Measurements from ENCODE around the gene TMCO4. TPM values are rescaled to one million over a fixed set of nuclear protein-coding genes. Genes with fewer than 3 reads are reported as not detected.

Gene TMCO4
- total RNA-seq, 4 donors from 2014 or later, result 16.1 to 36.2 (median 26.9) TPM

- peaks cover 0 to 6% of the 10 kb centered on the region in 2 donors for H3K9me3 ChIP-seq
- H3K27me3 ChIP-seq, result no peaks in the 10 kb centered on the region
- DNase-seq, result no peak
- TF ChIP-seq EP300 (IDR thresholded peaks at IDR 0.05; ENCODE audit: low read depth) (no peak), POLR2AphosphoS5 (IDR thresholded peaks at IDR 0.05) (no peak)
- 78 to 100% methylated on average over 1 to 7 of the region's 8 CpGs for WGBS, 2 donors (ENCODE audit: low coverage in 1 of 2)
- peaks cover 0 to 14% (median 4%) of the 10 kb centered on the region in 4 donors for H3K4me1 ChIP-seq
- in situ Hi-C loops (cut with MboI; ENCODE audit: low pct_ligation_motif_present in 1 of 4, low pct_unique_long_range_greater_than_20kb in 1 of 4, low sequenced_read_pairs in 3 of 4), result no loop called here
- peak overlapping the region in 3 of 4 donors; percentile 45 to 58 (median 57) for H3K27ac ChIP-seq
- intact Hi-C loops (cut with DNase I; ENCODE audit: low total_unique reads), result no loop called here
- H3K4me3 ChIP-seq, result no peak overlapping the region
- H3K36me3 ChIP-seq, result peaks cover 0 to 17% (median under 1%) of the 10 kb centered on the region in 4 donors
These were observed 65.2 kb downstream of the TMCO4 start for GRCh38 chr1:19734472-19734999.

DNA sequence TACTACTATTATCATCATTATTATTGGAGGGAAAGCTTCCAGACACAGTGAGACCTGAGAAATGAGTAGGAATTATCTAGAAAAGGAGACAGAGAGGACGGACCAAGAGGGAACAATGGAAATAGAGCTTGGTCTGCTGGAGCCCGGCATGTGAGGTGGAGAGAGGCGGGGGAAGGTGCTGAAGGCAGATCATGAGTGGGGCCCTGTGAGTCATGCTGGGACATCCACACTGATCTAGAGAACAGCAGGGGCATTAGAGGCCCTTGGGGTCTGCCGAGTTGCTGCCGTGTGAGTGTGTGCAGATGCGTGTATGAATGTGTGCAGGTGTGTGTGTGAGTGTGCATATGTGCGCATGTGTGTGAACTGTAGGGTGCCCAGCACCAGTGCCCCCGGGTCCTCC is 65.7 kb downstream of the TMCO4 start:
- H3K27me3 ChIP-seq, result no peaks in the 10 kb centered on the region
- no peak for DNase-seq
- peaks cover 0 to 14% (median 4%) of the 10 kb centered on the region in 4 donors for H3K4me1 ChIP-seq
- intact Hi-C loops (cut with DNase I; ENCODE audit: low total_unique reads), result no loop called here
- WGBS, 2 donors (ENCODE audit: low coverage in 1 of 2), result 91 to 95% methylated on average over 3 to 8 of the region's 8 CpGs
- no peak for TF ChIP-seq EP300 (IDR thresholded peaks at IDR 0.05; ENCODE audit: low read depth)
- TF ChIP-seq POLR2AphosphoS5 (IDR thresholded peaks at IDR 0.05), result no peak
- TF ChIP-seq CTCF (IDR thresholded peaks at IDR 0.05), result no peak
- no peak for TF ChIP-seq POLR2A (IDR thresholded peaks at IDR 0.05)
- peaks cover 0 to 13% (median under 1%) of the 10 kb centered on the region in 4 donors for H3K36me3 ChIP-seq
- H3K27ac ChIP-seq, result no peak overlapping the region
- H3K9me3 ChIP-seq, result peaks cover 0 to 6% of the 10 kb centered on the region in 2 donors
- H3K4me3 ChIP-seq, result no peak overlapping the region
- in situ Hi-C loops (cut with MboI; ENCODE audit: low pct_ligation_motif_present in 1 of 4, low pct_unique_long_range_greater_than_20kb in 1 of 4, low sequenced_read_pairs in 3 of 4), result no loop called here

DNA sequence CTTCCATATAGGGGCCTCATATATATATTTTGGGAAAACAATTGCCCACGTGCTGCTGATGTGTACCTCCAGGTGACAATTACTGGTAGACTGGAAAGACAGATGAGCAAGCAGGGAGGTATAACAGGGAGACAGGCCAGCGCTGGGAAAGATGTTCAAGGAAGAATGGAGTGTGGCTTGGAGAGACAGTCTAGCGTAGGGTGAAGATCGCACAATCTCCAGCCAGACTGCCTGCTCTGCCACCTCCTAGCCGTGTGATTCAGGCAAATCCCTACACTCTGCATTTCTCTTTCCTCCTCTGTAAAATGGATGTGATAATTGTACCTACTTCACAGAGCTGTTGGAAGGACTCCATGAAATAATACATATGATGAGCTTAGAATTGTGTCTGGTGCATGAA is 66.1 kb downstream of the TMCO4 start:
- WGBS, 2 donors (ENCODE audit: low coverage in 1 of 2), result 93 to 94% methylated on average over 4 to 5 of the region's 5 CpGs
- Histone ChIP-seq H3K36me3 (peaks cover 0 to 9% (median under 1%) of the 10 kb centered on the region in 4 donors), H3K4me1 (peaks cover 0 to 14% (median 4%) of the 10 kb centered on the region in 4 donors), H3K27me3 (no peaks in the 10 kb centered on the region), H3K4me3 (no peak overlapping the region), H3K9me3 (peaks cover 0 to 6% of the 10 kb centered on the region in 2 donors), H3K27ac (no peak overlapping the region)
- no peak for TF ChIP-seq EP300 (IDR thresholded peaks at IDR 0.05; ENCODE audit: low read depth)
- TF ChIP-seq POLR2AphosphoS5 (IDR thresholded peaks at IDR 0.05), result no peak
- TF ChIP-seq POLR2A (IDR thresholded peaks at IDR 0.05), result no peak
- TF ChIP-seq CTCF (IDR thresholded peaks at IDR 0.05), result no peak
- no peak for DNase-seq
- in situ Hi-C loops (cut with MboI; ENCODE audit: low pct_ligation_motif_present in 1 of 4, low pct_unique_long_range_greater_than_20kb in 1 of 4, low sequenced_read_pairs in 3 of 4), result no loop called here
- intact Hi-C loops (cut with DNase I; ENCODE audit: low total_unique reads), result no loop called here

DNA sequence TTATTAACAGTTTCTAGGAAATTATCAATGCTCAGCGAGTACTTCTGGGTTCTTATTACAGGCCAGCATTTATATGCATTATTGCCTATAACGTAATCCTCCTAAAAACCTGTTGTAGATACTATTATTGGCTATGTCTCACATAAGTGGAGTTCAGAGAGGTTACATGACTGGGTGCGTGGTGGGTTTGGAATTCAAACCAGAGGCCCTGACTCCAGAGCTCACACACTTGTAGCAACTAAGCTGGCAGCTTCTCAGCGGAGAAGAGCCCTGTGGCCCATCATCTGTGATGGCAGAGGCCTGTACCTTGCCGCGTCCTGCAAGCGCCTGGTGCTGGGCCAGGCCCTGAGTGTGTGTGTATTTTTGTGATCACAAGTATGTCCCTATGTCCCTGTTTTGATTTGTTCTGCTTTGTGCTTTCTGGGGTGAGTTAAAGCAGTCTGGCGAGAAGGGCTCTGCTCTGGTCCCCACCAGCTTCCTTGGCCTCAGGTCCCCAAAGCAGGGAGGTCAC is 68.3 kb downstream of the TMCO4 start:
- intact Hi-C loops (cut with DNase I; ENCODE audit: low total_unique reads) (no loop called here), in situ Hi-C loops (cut with MboI; ENCODE audit: low pct_ligation_motif_present in 1 of 4, low pct_unique_long_range_greater_than_20kb in 1 of 4, low sequenced_read_pairs in 3 of 4) (no loop called here)
- peak overlapping the region in 3 of 4 donors; percentile 29 to 56 (median 53) for H3K27ac ChIP-seq
- peak in 1 of 3 donors; percentile 52 for TF ChIP-seq POLR2AphosphoS5 (IDR thresholded peaks at IDR 0.05)
- TF ChIP-seq CTCF (IDR thresholded peaks at IDR 0.05), result no peak
- DNase-seq, result no peak
- no peak overlapping the region for H3K4me3 ChIP-seq
- H3K27me3 ChIP-seq, result no peaks in the 10 kb centered on the region
- H3K36me3 ChIP-seq, result peaks cover 0 to 9% (median under 1%) of the 10 kb centered on the region in 4 donors
- 91 to 100% methylated on average over 1 to 8 of the region's 8 CpGs for WGBS, 2 donors (ENCODE audit: low coverage in 1 of 2)
- H3K9me3 ChIP-seq, result peaks cover 0 to 6% of the 10 kb centered on the region in 2 donors
- peaks cover 0 to 14% (median 4%) of the 10 kb centered on the region in 4 donors for H3K4me1 ChIP-seq

All from transverse colon (tissue), 4 donors.